ENCODE results near the gene CCSER1. TPM values are rescaled to one million over a fixed set of nuclear protein-coding genes. Genes with fewer than 3 reads are reported as not detected.

The CCSER1 gene
- total RNA-seq, 1 experiment from 2014 or later, result 0.05 TPM

GRCh38 chr4:90922174-90922573 is 795.0 kb downstream of the CCSER1 start:
- in situ Hi-C loops (cut with HindIII; ENCODE audit: low pct_unique_long_range_greater_than_20kb, low sequenced_read_pairs), result no loop called here
- intact Hi-C loops (cut with micrococcal nuclease; ENCODE audit: unreplicated experiment), result no loop called here

GRCh38 chr4:90926957-90927356 is 799.8 kb downstream of the CCSER1 start:
- Histone ChIP-seq H3K4me3 (ENCODE audit: low read depth in 2 of 2, low read length in 2 of 2) (no peak overlapping the region), H3K27me3 (ENCODE audit: control insufficient read depth, insufficient read depth, low read length) (no peaks in the 10 kb centered on the region), H3K9me3 (ENCODE audit: control insufficient read depth, insufficient read depth, low read depth, low read length) (no peaks in the 10 kb centered on the region), H3K27ac (ENCODE audit: low read length) (no peak overlapping the region), H3K36me3 (ENCODE audit: control insufficient read depth, insufficient read depth, low read length) (no peaks in the 10 kb centered on the region), H3K4me1 (ENCODE audit: control insufficient read depth, insufficient read depth, low read length) (no peaks in the 10 kb centered on the region)
- intact Hi-C loops (cut with micrococcal nuclease; ENCODE audit: unreplicated experiment), result no loop called here
- CTCF ChIA-PET, result no interaction called here
- POLR2A ChIA-PET, result no interaction called here
- DNase-seq (ENCODE audit: low read depth, low spot score) (no peak), ATAC-seq (no peak)
- no TSS peak for BruUV-seq (replicated peaks)
- TF ChIP-seq REST (IDR thresholded peaks at IDR 0.05; ENCODE audit: insufficient read depth in 1 of 2, low read depth in 2 of 2, low read length in 1 of 2), result no peak
- no peak for TF ChIP-seq TCF7L2 (IDR thresholded peaks at IDR 0.05; ENCODE audit: low read depth, low read length)
- no peak for TF ChIP-seq CTCF (IDR thresholded peaks at IDR 0.05)
- no peak for TF ChIP-seq SIN3A (IDR thresholded peaks at IDR 0.05; ENCODE audit: borderline replicate concordance, insufficient read depth, low read depth, low read length)
- no peak for TF ChIP-seq POLR2AphosphoS5 (IDR thresholded peaks at IDR 0.05; ENCODE audit: low read depth, low read length)
- in situ Hi-C loops (cut with HindIII; ENCODE audit: low pct_unique_long_range_greater_than_20kb, low sequenced_read_pairs), result no loop called here

More at GRCh38 chr4:90922174-90922573, 795.0 kb downstream of the CCSER1 start:
- BruUV-seq (replicated peaks), result no TSS peak
- ChIA-PET CTCF (no interaction called here), POLR2A (no interaction called here)
- Histone ChIP-seq H3K4me1 (ENCODE audit: control insufficient read depth, insufficient read depth, low read length) (no peaks in the 10 kb centered on the region), H3K36me3 (ENCODE audit: control insufficient read depth, insufficient read depth, low read length) (no peaks in the 10 kb centered on the region), H3K4me3 (ENCODE audit: low read depth in 2 of 2, low read length in 2 of 2) (no peak overlapping the region), H3K27ac (ENCODE audit: low read length) (no peak overlapping the region), H3K27me3 (ENCODE audit: control insufficient read depth, insufficient read depth, low read length) (no peaks in the 10 kb centered on the region), H3K9me3 (ENCODE audit: control insufficient read depth, insufficient read depth, low read depth, low read length) (no peaks in the 10 kb centered on the region)
- no peak for DNase-seq (ENCODE audit: low read depth, low spot score)
- ATAC-seq, result no peak
- TF ChIP-seq TCF7L2 (IDR thresholded peaks at IDR 0.05; ENCODE audit: low read depth, low read length) (no peak), POLR2AphosphoS5 (IDR thresholded peaks at IDR 0.05; ENCODE audit: low read depth, low read length) (no peak), CTCF (IDR thresholded peaks at IDR 0.05) (no peak), REST (IDR thresholded peaks at IDR 0.05; ENCODE audit: insufficient read depth in 1 of 2, low read depth in 2 of 2, low read length in 1 of 2) (no peak), SIN3A (IDR thresholded peaks at IDR 0.05; ENCODE audit: borderline replicate concordance, insufficient read depth, low read depth, low read length) (no peak)
